NT2/D1 (cell line): ENCODE measurements around the gene ALDH7A1.

Experiments
- DNase-seq: peaks from one replicate; pipeline ENCODE4 v3.0.0-alpha.2; 2011; ENCODE audit warnings: low read depth, low spot score
- H3K27me3 ChIP-seq: 2 replicates; pipeline ENCODE4 v1.6.0; 2011; ENCODE audit warnings: mild to moderate bottlenecking; ENCODE audit not compliant: insufficient read length, insufficient read depth
- H3K36me3 ChIP-seq: 2 replicates; pipeline ENCODE4 v1.6.1; 2011; ENCODE audit warnings: mild to moderate bottlenecking, low read length, mixed read lengths; ENCODE audit not compliant: insufficient read depth, insufficient read length
- H3K4me1 ChIP-seq: 2 replicates; pipeline ENCODE4 v1.5.1; 2011; ENCODE audit not compliant: insufficient read depth, insufficient read length
- H3K4me3 ChIP-seq: 2 replicates; pipeline ENCODE4 v1.5.1; 2011; ENCODE audit warnings: low read depth; ENCODE audit not compliant: insufficient read length
- H3K9ac ChIP-seq: 2 replicates; pipeline ENCODE4 v1.6.0; 2011; ENCODE audit warnings: low read depth; ENCODE audit not compliant: insufficient read length
- H3K9me3 ChIP-seq: 2 replicates; pipeline ENCODE4 v1.5.1; 2011; ENCODE audit warnings: mild to moderate bottlenecking, low read length; ENCODE audit not compliant: insufficient read depth
- SUZ12 ChIP-seq: IDR thresholded peaks from 2 replicates; pipeline ENCODE4 v1.6.1; 2011; ENCODE audit not compliant: insufficient read length, insufficient read depth; ENCODE audit errors: extremely low read depth
- YY1 ChIP-seq: IDR thresholded peaks from 2 replicates; pipeline ENCODE4 v1.6.1; 2011; ENCODE audit not compliant: insufficient read length, insufficient read depth
- ZNF274 ChIP-seq: IDR thresholded peaks from 2 replicates; pipeline ENCODE4 v1.6.1; 2011; ENCODE audit warnings: mild to moderate bottlenecking, low read depth, low read length

ALDH7A1 gene

DNA sequence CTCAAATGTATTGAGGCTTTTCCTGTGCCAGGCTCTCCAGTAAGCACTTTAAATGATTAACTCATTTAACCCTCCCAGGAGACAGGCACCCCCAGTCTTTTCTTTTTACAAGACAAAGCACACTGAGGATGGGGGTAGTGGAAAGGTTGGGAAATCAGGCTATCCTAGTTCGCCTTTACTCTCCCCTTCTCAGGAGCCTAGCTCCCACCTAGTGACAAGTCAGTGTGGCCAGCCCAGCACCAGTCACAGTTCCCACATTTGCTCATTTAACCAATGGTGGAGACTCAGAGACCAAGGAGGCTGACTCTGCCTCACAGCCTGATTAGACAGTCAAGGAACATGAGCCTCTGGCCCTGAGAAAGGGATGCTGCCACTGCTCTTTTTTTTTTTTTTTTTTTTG lies 3.5 kb downstream of the ALDH7A1 start:
- no peak overlapping the region for H3K4me3 ChIP-seq
- DNase-seq, result peak; percentile 69

DNA sequence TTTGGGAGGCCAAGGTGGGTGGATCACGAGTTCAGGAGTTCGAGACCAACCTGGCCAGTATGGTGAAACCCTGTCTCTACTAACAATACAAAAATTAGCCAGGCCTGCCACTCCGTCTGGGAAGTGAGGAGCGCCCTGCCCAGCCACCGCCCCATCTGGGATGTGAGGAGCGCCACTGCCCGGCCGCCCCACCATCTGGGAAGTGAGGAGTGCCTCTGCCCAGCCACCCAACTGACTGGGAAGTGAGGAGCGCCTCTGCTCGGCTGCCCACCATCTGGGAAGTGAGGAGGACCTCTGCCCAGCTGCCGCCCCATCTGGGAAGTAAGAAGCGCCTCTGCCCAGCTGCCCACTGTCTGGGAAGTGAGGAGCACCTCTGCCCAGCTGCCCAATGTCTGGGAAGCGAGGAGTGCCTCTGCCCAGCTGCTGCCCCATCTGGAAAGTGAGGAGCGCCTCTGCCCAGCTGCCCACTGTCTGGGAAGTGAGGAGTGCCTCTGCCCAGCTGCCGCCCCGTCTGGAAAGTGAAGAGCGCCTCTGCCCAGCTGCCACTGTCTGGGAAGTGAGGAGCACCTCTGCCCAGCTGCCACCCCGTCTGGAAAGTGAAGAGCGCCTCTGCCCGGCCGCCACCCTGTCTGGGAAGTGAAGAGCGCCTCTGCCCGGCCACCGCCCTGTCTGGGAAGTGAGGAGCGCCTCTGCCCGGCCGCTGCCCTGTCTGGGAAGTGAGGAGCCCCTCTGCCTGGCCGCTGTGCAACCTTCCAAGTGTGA lies 5.3 kb downstream of the ALDH7A1 start:
- Histone ChIP-seq H3K4me3 (no peak overlapping the region), H3K9me3 (peaks cover 19% of the 10 kb centered on the region; the same call in 1 of the 2 replicates), H3K36me3 (peaks cover 66% of the 10 kb centered on the region), H3K9ac (no peak overlapping the region), H3K27me3 (no peaks in the 10 kb centered on the region), H3K4me1 (no peaks in the 10 kb centered on the region)
- no peak for TF ChIP-seq YY1
- no peak for TF ChIP-seq ZNF274
- no peak for TF ChIP-seq SUZ12
- DNase-seq, result no peak

More for the DNA sequence above, 3.5 kb downstream of the ALDH7A1 start:
- no peaks in the 10 kb centered on the region for H3K27me3 ChIP-seq
- H3K9ac ChIP-seq, result no peak overlapping the region
- TF ChIP-seq YY1, result no peak
- TF ChIP-seq SUZ12, result no peak
- no peak for TF ChIP-seq ZNF274
- H3K36me3 ChIP-seq, result peaks cover 58% of the 10 kb centered on the region
- H3K4me1 ChIP-seq, result no peaks in the 10 kb centered on the region
- H3K9me3 ChIP-seq, result peaks cover 19% of the 10 kb centered on the region; the same call in 1 of the 2 replicates

DNA sequence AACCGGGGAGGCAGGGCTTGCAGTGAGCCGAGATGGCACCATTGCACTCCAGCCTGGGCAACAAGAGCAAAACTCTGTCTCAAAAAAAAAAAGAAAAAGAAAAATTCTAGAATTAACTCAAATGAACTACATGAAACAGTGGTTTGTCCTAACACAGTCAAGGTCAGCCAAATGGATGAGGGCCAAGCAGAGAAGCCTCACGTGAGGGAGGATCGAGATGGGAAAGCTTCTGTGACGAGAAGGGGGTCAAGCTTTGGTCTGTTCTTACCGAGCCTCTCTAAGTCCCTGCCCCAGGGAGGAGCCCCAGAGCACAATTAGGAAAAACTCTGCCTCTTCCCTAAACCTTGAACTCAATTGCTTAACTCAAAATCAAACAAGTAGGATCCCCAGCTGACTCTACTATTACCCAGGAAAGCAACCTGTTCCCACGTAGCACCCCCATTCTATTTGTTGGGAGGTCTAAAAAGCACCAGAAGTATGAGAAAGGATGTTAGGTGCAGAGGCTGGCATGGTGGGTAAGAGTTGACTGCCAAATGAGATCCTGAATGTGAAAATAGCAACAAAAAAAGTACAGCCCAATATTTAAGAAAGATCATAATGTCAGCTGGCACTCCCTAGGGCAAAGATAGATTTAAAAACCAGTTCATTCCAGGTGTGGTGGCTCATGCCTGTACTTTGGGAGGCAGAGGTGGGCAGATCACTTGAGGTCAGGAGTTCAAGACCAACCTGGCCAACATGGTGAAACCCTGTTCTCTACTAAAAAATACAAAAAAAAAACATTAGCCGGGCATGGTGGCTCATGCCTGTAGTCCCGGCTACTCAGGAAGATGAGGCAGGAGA lies 7.2 kb downstream of the ALDH7A1 start:
- H3K9me3 ChIP-seq, result peaks cover 19% of the 10 kb centered on the region; the same call in 1 of the 2 replicates
- DNase-seq, result no peak
- H3K27me3 ChIP-seq, result no peaks in the 10 kb centered on the region
- H3K4me1 ChIP-seq, result no peaks in the 10 kb centered on the region
- no peak for TF ChIP-seq ZNF274
- no peak for TF ChIP-seq YY1
- TF ChIP-seq SUZ12, result no peak
- H3K4me3 ChIP-seq, result no peak overlapping the region
- H3K36me3 ChIP-seq, result peaks cover 70% of the 10 kb centered on the region
- no peak overlapping the region for H3K9ac ChIP-seq

DNA sequence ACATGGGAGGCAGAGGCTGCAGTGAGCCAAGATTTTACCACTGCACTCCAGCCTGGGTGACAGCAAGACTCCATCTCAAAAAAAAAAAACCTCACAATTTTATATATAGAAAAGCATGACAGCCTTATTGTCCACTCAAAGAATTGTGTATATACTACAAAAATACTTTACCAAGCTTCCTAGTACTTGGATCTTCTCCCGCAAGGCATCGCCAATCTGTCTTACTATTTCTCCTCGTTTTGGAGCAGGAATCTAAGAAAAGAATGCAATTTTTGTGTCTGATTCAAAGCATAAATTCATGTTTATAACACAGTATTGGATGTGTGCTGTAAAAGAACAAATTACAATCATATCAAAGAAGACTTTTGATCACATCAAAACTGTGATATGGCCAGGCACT lies 11.3 kb downstream of the ALDH7A1 start:
- Histone ChIP-seq H3K36me3 (peaks cover 70% of the 10 kb centered on the region), H3K4me1 (no peaks in the 10 kb centered on the region), H3K9ac (no peak overlapping the region), H3K4me3 (no peak overlapping the region), H3K27me3 (no peaks in the 10 kb centered on the region), H3K9me3 (no peaks in the 10 kb centered on the region)
- DNase-seq, result no peak
- TF ChIP-seq ZNF274 (no peak), YY1 (no peak), SUZ12 (no peak)

DNA sequence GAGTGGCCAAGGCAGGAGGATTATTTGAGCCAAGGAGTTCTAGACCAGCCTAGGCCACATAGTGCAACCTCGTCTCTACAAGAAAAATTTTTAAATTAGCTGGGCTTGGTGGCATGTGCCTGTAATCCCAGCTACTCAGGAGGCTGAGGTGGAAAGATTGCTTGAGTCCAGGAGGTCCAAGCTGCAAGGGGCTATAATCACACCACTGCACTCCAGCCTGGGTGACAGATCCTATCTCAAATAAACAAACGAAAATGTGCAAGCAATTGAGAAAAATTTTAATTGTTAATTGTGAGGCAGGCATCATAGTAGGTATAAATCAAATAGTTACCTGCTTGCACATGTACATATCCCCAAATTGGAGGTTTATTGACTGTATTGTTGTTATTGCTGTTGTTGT lies 15.3 kb downstream of the ALDH7A1 start:
- no peak overlapping the region for H3K4me3 ChIP-seq
- H3K27me3 ChIP-seq, result no peaks in the 10 kb centered on the region
- H3K9ac ChIP-seq, result no peak overlapping the region
- no peaks in the 10 kb centered on the region for H3K4me1 ChIP-seq
- peaks cover 71% of the 10 kb centered on the region for H3K36me3 ChIP-seq
- TF ChIP-seq SUZ12 (no peak), YY1 (no peak), ZNF274 (no peak)
- no peaks in the 10 kb centered on the region for H3K9me3 ChIP-seq
- DNase-seq, result no peak

DNA sequence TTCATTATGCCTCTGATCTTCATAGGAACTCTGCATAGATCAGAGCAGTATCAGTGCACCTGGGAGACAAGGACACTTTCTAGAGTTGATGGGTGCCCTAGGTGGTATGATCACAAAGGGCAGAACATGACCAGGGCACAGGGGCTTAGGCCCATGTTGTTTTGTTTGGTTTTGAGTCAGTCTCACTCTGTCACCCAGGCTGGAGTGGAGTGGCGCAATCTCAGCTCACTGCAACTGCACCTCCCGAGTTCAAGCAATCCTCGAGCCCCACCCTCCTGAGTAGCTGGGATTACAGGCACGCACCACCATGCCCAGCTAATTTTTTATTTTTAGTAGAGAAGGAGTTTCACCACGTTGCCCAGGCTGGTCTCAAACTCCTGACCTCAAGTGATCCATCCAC lies 17.6 kb downstream of the ALDH7A1 start:
- Histone ChIP-seq H3K9me3 (no peaks in the 10 kb centered on the region), H3K36me3 (peaks cover 66% of the 10 kb centered on the region), H3K9ac (no peak overlapping the region), H3K27me3 (no peaks in the 10 kb centered on the region), H3K4me3 (no peak overlapping the region), H3K4me1 (no peaks in the 10 kb centered on the region)
- TF ChIP-seq YY1 (no peak), SUZ12 (no peak), ZNF274 (no peak)
- no peak for DNase-seq

DNA sequence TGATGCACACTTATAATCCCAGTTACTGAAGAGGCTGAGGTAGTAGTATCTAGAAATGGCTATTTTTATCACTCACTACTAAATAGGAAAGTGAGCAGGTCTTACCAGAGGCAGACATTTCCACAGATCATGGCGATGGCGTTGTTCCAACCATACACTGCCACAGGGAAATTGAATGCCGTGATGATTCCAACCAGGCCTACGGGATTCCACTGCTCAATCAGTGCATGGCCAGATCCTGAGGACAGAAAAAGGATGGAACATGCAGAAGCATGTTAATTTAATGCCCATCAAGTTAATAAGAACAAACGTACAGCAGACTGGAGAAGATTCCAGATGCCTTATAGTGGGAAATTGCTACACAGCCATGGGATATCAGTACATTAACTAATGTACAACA lies 18.0 kb downstream of the ALDH7A1 start:
- Histone ChIP-seq H3K4me1 (no peaks in the 10 kb centered on the region), H3K27me3 (no peaks in the 10 kb centered on the region), H3K36me3 (peaks cover 67% of the 10 kb centered on the region), H3K9me3 (no peaks in the 10 kb centered on the region), H3K9ac (no peak overlapping the region), H3K4me3 (no peak overlapping the region)
- no peak for TF ChIP-seq ZNF274
- no peak for TF ChIP-seq SUZ12
- TF ChIP-seq YY1, result no peak
- no peak for DNase-seq
